Body of pancreas (tissue), 4 donors: ENCODE measurements around the gene NDUFB2. TPM values are rescaled to one million over a fixed set of nuclear protein-coding genes. Genes with fewer than 3 reads are reported as not detected.
"Not testable (repeated sequence)": the region's sequence is repeated elsewhere in the genome, so short reads cannot be mapped to it uniquely, and the experiment has no call there.

ENCODE experiments used
- ATAC-seq: fragments of 150-250 bp; one replicate; pipeline ENCODE4 v1.9.1; 2016
- DNase-seq, 4 donors: peaks; one replicate each; pipeline ENCODE4 v3.0.0-alpha.2; 2019
- H3K27ac ChIP-seq, 4 donors: fragments of 200-600 bp; sonication (generic); 1 replicate in 3 of 4; 2 replicates in 1 of 4; pipeline versions ENCODE4 v1.5.1 to v1.6.1; 2016 to 2019; ENCODE audit warnings: mild to moderate bottlenecking in 1 of 4, mixed read lengths in 1 of 4, moderate library complexity in 1 of 4
- H3K27me3 ChIP-seq, 2 donors: fragments of 200-600 bp; sonication (generic); one replicate each; pipeline ENCODE4 v1.6.0; 2016; ENCODE audit warnings: mild to moderate bottlenecking in 1 of 2
- H3K36me3 ChIP-seq, 2 donors: fragments of 200-600 bp; sonication (generic); replicated peaks in 1 of 2; 2 replicates each; pipeline ENCODE4 v1.5.1; 2016; ENCODE audit warnings: low read depth in 2 of 2; ENCODE audit not compliant: insufficient read depth in 1 of 2
- H3K4me1 ChIP-seq: fragments of 200-600 bp; sonication (generic); one replicate; pipeline ENCODE4 v1.6.0; 2016
- H3K4me3 ChIP-seq, 2 donors: fragments of 200-600 bp; sonication (generic); 1 replicate in 1 of 2; 2 replicates in 1 of 2; pipeline ENCODE4 v1.5.1; 2016 to 2019
- H3K9me3 ChIP-seq, 3 donors: fragments of 200-600 bp; sonication (generic); 1 replicate in 2 of 3; 2 replicates in 1 of 3; pipeline ENCODE4 v1.5.1; 2016
- CTCF ChIP-seq, 7 experiments: fragments of 450-650 bp in 4 of 7; fragments of 200-600 bp in 3 of 7; sonication (generic) in 3 of 7; IDR thresholded peaks; one replicate each; pipeline ENCODE4 v1.5.1; 2016 to 2019; ENCODE audit warnings: antibody characterized with exemption in 7 of 7
- POLR2A ChIP-seq, 3 donors: fragments of 450-650 bp; IDR thresholded peaks; one replicate each; pipeline ENCODE4 v1.6.1; 2016; ENCODE audit warnings: antibody characterized with exemption in 3 of 3, mild to moderate bottlenecking in 2 of 3
- WGBS, 2 donors: methylation state at CpG; one replicate each; pipeline ENCODE4 v1.1.5; 2017; 5-methylcytosine and 5-hydroxymethylcytosine counted together
- intact Hi-C: fragments of 100-400 bp; cut with DNase I; formaldehyde crosslinking; loops from one replicate; pipeline ENCODE4 v1.15.1; 2023
- total RNA-seq, 2 donors: library from RNA; depleted of rRNA; stranded (reverse); fragments of >200 nt; gene quantifications; one replicate each; pipeline ENCODE4 v1.1.0, GENCODE V29; 2016

NDUFB2 gene
- total RNA-seq, 2 donors from 2014 or later: 61.0 to 140 TPM

GRCh38 chr7:140738280-140738679 is 41.8 kb downstream of the NDUFB2 start:
- Histone ChIP-seq H3K27ac (no peak overlapping the region), H3K4me3 (no peak overlapping the region), H3K9me3 (no peaks in the 10 kb centered on the region), H3K4me1 (no peaks in the 10 kb centered on the region), H3K27me3 (no peaks in the 10 kb centered on the region), H3K36me3 (peaks cover 0 to 3% of the 10 kb centered on the region in 2 donors)
- no peak for TF ChIP-seq CTCF (IDR thresholded peaks at IDR 0.05)
- no peak for TF ChIP-seq POLR2A (IDR thresholded peaks at IDR 0.05)
- DNase-seq (no peak), ATAC-seq (no peak)
- intact Hi-C loops: no loop called here

GRCh38 chr7:140743255-140743654 is 46.7 kb downstream of the NDUFB2 start:
- H3K36me3 ChIP-seq, H3K4me3 ChIP-seq, H3K9me3 ChIP-seq, intact Hi-C loops, DNase-seq, H3K27ac ChIP-seq, ATAC-seq, H3K4me1 ChIP-seq, H3K27me3 ChIP-seq: not testable (repeated sequence)
- WGBS, 2 donors: 100% methylated on average over 2 of the region's 4 CpGs

- 63 to 68% methylated on average over 2 of the region's 2 CpGs for WGBS, 2 donors
- intact Hi-C loops: no loop called here
- Histone ChIP-seq H3K9me3 (no peaks in the 10 kb centered on the region), H3K36me3 (peaks cover under 1 to 4% of the 10 kb centered on the region in 2 donors), H3K27me3 (no peaks in the 10 kb centered on the region), H3K4me3 (no peak overlapping the region), H3K27ac (no peak overlapping the region), H3K4me1 (no peaks in the 10 kb centered on the region)
- DNase-seq: no peak
- no peak for ATAC-seq
- TF ChIP-seq POLR2A (IDR thresholded peaks at IDR 0.05): no peak
Observed at GRCh38 chr7:140744005-140744404, 47.5 kb downstream of the NDUFB2 start.

- peaks cover 3 to 4% of the 10 kb centered on the region in 2 donors for H3K36me3 ChIP-seq
- no peak overlapping the region for H3K27ac ChIP-seq
- TF ChIP-seq POLR2A (IDR thresholded peaks at IDR 0.05) (no peak), CTCF (IDR thresholded peaks at IDR 0.05) (no peak)
- H3K4me1 ChIP-seq: no peaks in the 10 kb centered on the region
- WGBS, 2 donors: 88 to 94% methylated on average over 6 of the region's 6 CpGs
- H3K4me3 ChIP-seq: no peak overlapping the region
- DNase-seq (no peak), ATAC-seq (no peak)
- intact Hi-C loops: no loop called here
- H3K9me3 ChIP-seq: no peaks in the 10 kb centered on the region
- no peaks in the 10 kb centered on the region for H3K27me3 ChIP-seq
Observed at GRCh38 chr7:140745266-140746058, 49.0 kb downstream of the NDUFB2 start.

GRCh38 chr7:140746751-140747150 is 50.2 kb downstream of the NDUFB2 start:
- Histone ChIP-seq H3K4me3 (no peak overlapping the region), H3K27me3 (no peaks in the 10 kb centered on the region), H3K9me3 (no peaks in the 10 kb centered on the region), H3K4me1 (no peaks in the 10 kb centered on the region), H3K36me3 (peaks cover 3 to 4% of the 10 kb centered on the region in 2 donors), H3K27ac (no peak overlapping the region)
- TF ChIP-seq POLR2A (IDR thresholded peaks at IDR 0.05) (no peak), CTCF (IDR thresholded peaks at IDR 0.05) (no peak)
- 92% methylated on average over 2 of the region's 2 CpGs for WGBS, 2 donors
- intact Hi-C loops: no loop called here
- ATAC-seq: no peak
- DNase-seq: no peak

- no peak for ATAC-seq
- 87 to 95% methylated on average over 1 of the region's 1 CpG for WGBS, 2 donors
- Histone ChIP-seq H3K27me3 (no peaks in the 10 kb centered on the region), H3K4me3 (no peak overlapping the region), H3K4me1 (no peaks in the 10 kb centered on the region), H3K9me3 (no peaks in the 10 kb centered on the region), H3K27ac (no peak overlapping the region), H3K36me3 (peaks cover 0 to 3% of the 10 kb centered on the region in 2 donors)
- intact Hi-C loops: no loop called here
- TF ChIP-seq POLR2A (IDR thresholded peaks at IDR 0.05) (no peak), CTCF (IDR thresholded peaks at IDR 0.05) (no peak)
- DNase-seq: no peak
Observed at GRCh38 chr7:140752533-140752932, 56.0 kb downstream of the NDUFB2 start.
